SK-N-SH (cell line): Measurements from ENCODE around the gene PFKM. TPM values are rescaled to one million over a fixed set of nuclear protein-coding genes. Genes with fewer than 3 reads are reported as not detected.

Experiments
- CTCF ChIA-PET: fragments of 300-600, 350-600 bp; formaldehyde crosslinking; extraction: SDS; loops from one replicate; lab custom pipeline; 2021; lab: Yijun Ruan, JAX
- POLR2A ChIA-PET: fragments of 350-600 bp; sonication (Branson Sonifier 250); formaldehyde crosslinking; extraction: SDS; loops from one replicate; lab custom pipeline; 2020; ENCODE audit warnings: antibody characterized with exemption, inconsistent platforms; lab: Yijun Ruan, JAX
- DNase-seq: peaks from one replicate; pipeline ENCODE4 v3.0.0; 2012
- H2AFZ ChIP-seq: fragments of 200-600 bp; sonication (generic); 2 replicates; pipeline ENCODE4 v1.8.1; 2016; ENCODE audit warnings: antibody characterized with exemption, mild to moderate bottlenecking, low read depth
- H3F3A ChIP-seq: fragments of 200-600 bp; sonication (generic); replicated peaks from 2 replicates; pipeline ENCODE3; 2016; ENCODE audit warnings: antibody characterized with exemption, mild to moderate bottlenecking; ENCODE audit not compliant: insufficient read depth
- H3K27ac ChIP-seq, 2 experiments: fragments of 200-500 bp in 1 of 2; fragments of 200-600 bp in 1 of 2; sonication (Bioruptor generic) in 1 of 2; sonication (generic), shearing (Covaris generic) in 1 of 2; 2 replicates each; pipeline versions ENCODE4 v1.5.1 to v1.6.1; 2014 to 2016; ENCODE audit warnings: low read depth in 2 of 2, inconsistent platforms in 1 of 2, low read length in 1 of 2, mild to moderate bottlenecking in 1 of 2, mixed read lengths in 1 of 2
- H3K27me3 ChIP-seq: fragments of 200-600 bp; sonication (generic), shearing (Covaris generic); 2 replicates; pipeline ENCODE4 v1.6.1; 2016; ENCODE audit warnings: mixed run types; ENCODE audit not compliant: insufficient read depth
- H3K36me3 ChIP-seq, 2 experiments: fragments of 200-500 bp in 1 of 2; fragments of 200-600 bp in 1 of 2; sonication (Bioruptor generic) in 1 of 2; sonication (generic) in 1 of 2; replicated peaks in 1 of 2; 2 replicates each; pipeline versions ENCODE3 to v1.5.1; 2014 to 2016; ENCODE audit warnings: low read length in 1 of 2, mild to moderate bottlenecking in 1 of 2; ENCODE audit not compliant: insufficient read depth in 2 of 2, control insufficient read depth in 1 of 2
- H3K4me1 ChIP-seq, 2 experiments: fragments of 200-500 bp in 1 of 2; fragments of 200-600 bp in 1 of 2; sonication (Bioruptor generic) in 1 of 2; sonication (generic), shearing (Covaris generic) in 1 of 2; 2 replicates each; pipeline versions ENCODE4 v1.5.1 to v1.6.1; 2014 to 2016; ENCODE audit warnings: low read depth in 1 of 2, low read length in 1 of 2, mixed run types in 1 of 2; ENCODE audit not compliant: insufficient read depth in 2 of 2, control insufficient read depth in 1 of 2
- H3K4me2 ChIP-seq: fragments of 200-600 bp; sonication (generic), shearing (Covaris generic); 2 replicates; pipeline ENCODE4 v1.6.1; 2017; ENCODE audit warnings: mixed run types
- H3K4me3 ChIP-seq, 2 experiments: fragments of 200-500 bp in 1 of 2; fragments of 200-600 bp in 1 of 2; sonication (Bioruptor generic) in 1 of 2; sonication (generic), shearing (Covaris generic) in 1 of 2; 2 replicates each; pipeline versions ENCODE4 v1.5.1 to v1.8.1; 2014 to 2016; ENCODE audit warnings: low read depth in 2 of 2, inconsistent platforms in 1 of 2, low read length in 1 of 2, mild to moderate bottlenecking in 1 of 2, mixed read lengths in 1 of 2, moderate library complexity in 1 of 2
- H3K79me2 ChIP-seq: fragments of 200-600 bp; sonication (generic); 2 replicates; pipeline ENCODE4 v1.8.1; 2017; ENCODE audit warnings: mild to moderate bottlenecking; ENCODE audit not compliant: insufficient read depth
- H3K9ac ChIP-seq: fragments of 200-600 bp; sonication (generic); 2 replicates; pipeline ENCODE4 v1.6.1; 2017; ENCODE audit warnings: mixed run types
- H3K9me2 ChIP-seq: fragments of 200-600 bp; sonication (generic); 2 replicates; pipeline ENCODE4 v1.6.1; 2017; ENCODE audit warnings: mixed run types
- H3K9me3 ChIP-seq: fragments of 200-600 bp; sonication (generic); 2 replicates; pipeline ENCODE4 v1.6.1; 2017; ENCODE audit warnings: mixed run types, mild to moderate bottlenecking, moderate library complexity
- H4K20me1 ChIP-seq: fragments of 200-600 bp; sonication (generic); 2 replicates; pipeline ENCODE4 v1.6.1; 2017; ENCODE audit warnings: mild to moderate bottlenecking, mixed run types; ENCODE audit not compliant: insufficient read depth
- CHD2 ChIP-seq: fragments of 150-350 bp; IDR thresholded peaks from 2 replicates; pipeline ENCODE4 v1.6.1; 2018; ENCODE audit warnings: low read length; ENCODE audit not compliant: partially characterized antibody
- EP300 ChIP-seq, 2 experiments: IDR thresholded peaks; 2 replicates each; pipeline versions ENCODE4 v1.4.0 to v1.6.1; 2012; ENCODE audit warnings: borderline replicate concordance in 1 of 2, low read depth in 1 of 2, low read length in 1 of 2
- FOXM1 ChIP-seq: IDR thresholded peaks from 2 replicates; pipeline ENCODE4 v1.4.0; 2012; ENCODE audit warnings: low read depth, mild to moderate bottlenecking
- GATA2 ChIP-seq: sonication (generic); formaldehyde crosslinking; IDR thresholded peaks from 2 replicates; pipeline ENCODE4 v1.5.0; 2020; ENCODE audit warnings: mild to moderate bottlenecking, missing genetic modification reagents
- MXI1 ChIP-seq: IDR thresholded peaks from 2 replicates; pipeline ENCODE4 v1.6.1; 2012; ENCODE audit warnings: mild to moderate bottlenecking, low read depth, low read length, improper control_type of control experiment
- RCOR1 ChIP-seq: fragments of 150-350 bp; IDR thresholded peaks from 2 replicates; pipeline ENCODE4 v1.6.1; 2017; ENCODE audit warnings: antibody characterized with exemption, low read length
- RFX5 ChIP-seq: IDR thresholded peaks from 2 replicates; pipeline ENCODE4 v1.6.1; 2012; ENCODE audit warnings: mild to moderate bottlenecking, improper control_type of control experiment, low read length
- RXRA ChIP-seq: IDR thresholded peaks from 2 replicates; pipeline ENCODE4 v1.4.0; 2012; ENCODE audit warnings: low read depth, mild to moderate bottlenecking, borderline replicate concordance
- SMC3 ChIP-seq: IDR thresholded peaks from 2 replicates; pipeline ENCODE4 v1.6.1; 2012; ENCODE audit warnings: low read depth, low read length, improper control_type of control experiment
- TAF1 ChIP-seq: IDR thresholded peaks from 2 replicates; pipeline ENCODE4 v1.6.1; 2012; ENCODE audit warnings: low read depth, mild to moderate bottlenecking, low read length, moderate library complexity, borderline replicate concordance
- WGBS: methylation state at CpG from one replicate; pipeline ENCODE4 v1.1.6; 2017; ENCODE audit warnings: low lambda C conversion rate; 5-methylcytosine and 5-hydroxymethylcytosine counted together
- polyA plus RNA-seq, 3 experiments: library from polyadenylated mRNA; depleted of rRNA; stranded (reverse); fragments of >200 nt; gene quantifications; 2 replicates each; pipeline ENCODE4 v1.2.3, GENCODE V29; 2012
- TF ChIP-seq, protein P1 (sequence below): IDR thresholded peaks from 2 replicates; pipeline ENCODE4 v1.4.0; 2012; ENCODE audit warnings: low read depth
- TF ChIP-seq, protein P2 (sequence below): IDR thresholded peaks from 2 replicates; pipeline ENCODE4 v1.4.0; 2012; ENCODE audit warnings: low read depth, borderline replicate concordance
- TF ChIP-seq, protein P3 (sequence below): fragments of 150-350 bp; IDR thresholded peaks from 2 replicates; pipeline ENCODE4 v1.6.1; 2017; ENCODE audit warnings: antibody characterized with exemption, low read length, low read depth, borderline replicate concordance

PFKM gene
- polyA plus RNA-seq, 1 of the 3 experiments (the other 2 are of a cell fraction) = 85.0 TPM

DNA sequence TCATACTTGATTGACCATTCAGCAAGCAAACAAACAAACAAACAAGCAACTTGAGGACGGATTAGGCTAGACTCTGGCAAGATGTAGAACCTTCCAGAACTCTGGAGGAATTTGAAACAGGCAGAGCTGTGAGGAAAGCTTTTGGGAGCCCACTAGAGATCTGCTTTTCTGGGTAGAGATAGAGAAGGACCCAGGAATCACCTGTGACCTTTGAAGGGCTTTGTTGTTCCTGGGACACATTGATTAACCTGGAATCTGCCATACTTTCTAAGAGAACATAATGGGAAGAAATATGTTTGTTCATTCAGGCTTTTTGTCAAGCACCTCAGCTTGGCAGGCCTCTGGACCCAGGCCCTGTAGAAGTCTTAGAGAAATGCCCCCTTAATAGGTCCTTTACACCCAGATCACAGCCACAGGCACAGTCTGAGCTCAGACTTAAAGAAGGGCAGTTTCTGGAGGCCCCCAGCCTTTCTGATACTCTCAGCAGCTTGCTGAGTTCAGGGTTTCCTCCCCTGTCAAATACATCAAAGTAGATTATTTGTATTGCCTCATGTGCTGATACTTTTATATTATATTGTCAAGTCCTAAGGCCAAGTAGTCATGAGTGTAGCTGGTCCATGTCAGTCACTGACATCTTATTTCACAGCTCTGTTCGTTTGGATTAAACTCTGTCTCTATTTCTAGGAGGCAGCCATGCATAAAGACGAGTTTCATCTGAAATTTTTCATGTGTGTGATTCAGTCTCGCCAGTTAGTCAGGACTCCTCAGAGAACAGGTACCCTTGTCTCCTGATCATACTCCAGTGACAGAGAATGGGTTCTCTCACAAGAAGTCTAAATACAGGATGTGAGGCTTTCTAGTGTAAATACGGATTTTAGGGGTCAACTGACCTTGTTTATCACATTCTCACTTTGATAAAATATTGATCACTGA, 12.2 kb upstream of the PFKM start:
- ChIA-PET POLR2A (interaction anchor here (1.2 to 1.7 kb wide), 4 partner anchors 50 to 90 kb away, joined by 3 to 8 read pairs (median 4); partner anchors contain the start of genes ASB8 and CCDC184), CTCF (interaction anchor here (1.4 to 1.8 kb wide), 2 partner anchors 58 to 512 kb away, joined by 5 to 6 read pairs; no protein-coding TSS in a partner anchor)
- Histone ChIP-seq H3K9me2 (no peaks in the 10 kb centered on the region), H3K9ac (peak overlapping the region; percentile 84), H3K4me3 (peak overlapping the region; percentile 85 to 98), H3F3A (peaks cover 6% of the 10 kb centered on the region), H3K9me3 (no peaks in the 10 kb centered on the region), H3K27me3 (no peaks in the 10 kb centered on the region), H3K27ac (peak overlapping the region; percentile 95 to 99), H3K4me2 (peak overlapping the region; percentile 78), H3K79me2 (peaks cover 41% of the 10 kb centered on the region), H4K20me1 (no peaks in the 10 kb centered on the region), H3K4me1 (peaks cover 10 to 13% of the 10 kb centered on the region in 2 experiments; a peak in 3 of 4 replicates), H3K36me3 (no peaks in the 10 kb centered on the region), H2AFZ (peak overlapping the region; percentile 99)
- 71% methylated on average over 5 of the region's 5 CpGs for WGBS
- no peak for TF ChIP-seq SMC3
- no peak for DNase-seq

DNA sequence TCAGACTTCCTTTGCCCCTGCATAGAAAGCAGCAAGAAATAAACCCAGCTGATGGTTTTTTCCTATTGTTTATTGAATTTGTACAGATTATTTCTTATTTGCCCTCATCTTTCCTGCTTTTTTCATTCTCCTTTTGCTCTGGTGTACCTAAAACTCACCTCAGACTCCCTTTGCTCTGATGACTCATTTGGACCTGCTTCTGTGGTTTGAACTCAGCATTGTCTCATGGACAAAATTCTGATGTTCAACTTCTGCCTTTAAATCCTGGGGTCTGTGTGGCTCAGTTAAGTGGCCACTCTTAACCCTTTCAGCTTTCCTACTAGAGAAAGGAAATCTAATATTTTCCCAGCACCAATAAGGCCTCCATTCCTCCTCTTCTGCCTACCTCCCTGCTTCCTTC, 9.7 kb upstream of the PFKM start:
- H3K4me2 ChIP-seq = no peak overlapping the region
- no peak overlapping the region for H3K4me3 ChIP-seq
- DNase-seq = no peak
- peaks cover 6% of the 10 kb centered on the region for H3F3A ChIP-seq
- no peaks in the 10 kb centered on the region for H3K36me3 ChIP-seq
- no peak overlapping the region for H3K9ac ChIP-seq
- no peaks in the 10 kb centered on the region for H3K9me3 ChIP-seq
- H3K9me2 ChIP-seq = no peaks in the 10 kb centered on the region
- H4K20me1 ChIP-seq = no peaks in the 10 kb centered on the region
- TF ChIP-seq CHD2 = no peak
- no peak for TF ChIP-seq RXRA
- TF ChIP-seq, protein P1, sequence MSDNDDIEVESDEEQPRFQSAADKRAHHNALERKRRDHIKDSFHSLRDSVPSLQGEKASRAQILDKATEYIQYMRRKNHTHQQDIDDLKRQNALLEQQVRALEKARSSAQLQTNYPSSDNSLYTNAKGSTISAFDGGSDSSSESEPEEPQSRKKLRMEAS = no peak
- TF ChIP-seq RFX5 = no peak
- no peak for TF ChIP-seq EP300 (IDR thresholded peaks at IDR 0.05; ENCODE audit: borderline replicate concordance in 1 of 2, low read depth in 1 of 2, low read length in 1 of 2)
- TF ChIP-seq TAF1 = no peak
- no peak for TF ChIP-seq FOXM1
- TF ChIP-seq, protein P2, sequence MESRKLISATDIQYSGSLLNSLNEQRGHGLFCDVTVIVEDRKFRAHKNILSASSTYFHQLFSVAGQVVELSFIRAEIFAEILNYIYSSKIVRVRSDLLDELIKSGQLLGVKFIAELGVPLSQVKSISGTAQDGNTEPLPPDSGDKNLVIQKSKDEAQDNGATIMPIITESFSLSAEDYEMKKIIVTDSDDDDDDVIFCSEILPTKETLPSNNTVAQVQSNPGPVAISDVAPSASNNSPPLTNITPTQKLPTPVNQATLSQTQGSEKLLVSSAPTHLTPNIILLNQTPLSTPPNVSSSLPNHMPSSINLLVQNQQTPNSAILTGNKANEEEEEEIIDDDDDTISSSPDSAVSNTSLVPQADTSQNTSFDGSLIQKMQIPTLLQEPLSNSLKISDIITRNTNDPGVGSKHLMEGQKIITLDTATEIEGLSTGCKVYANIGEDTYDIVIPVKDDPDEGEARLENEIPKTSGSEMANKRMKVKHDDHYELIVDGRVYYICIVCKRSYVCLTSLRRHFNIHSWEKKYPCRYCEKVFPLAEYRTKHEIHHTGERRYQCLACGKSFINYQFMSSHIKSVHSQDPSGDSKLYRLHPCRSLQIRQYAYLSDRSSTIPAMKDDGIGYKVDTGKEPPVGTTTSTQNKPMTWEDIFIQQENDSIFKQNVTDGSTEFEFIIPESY = no peak
- no peak for TF ChIP-seq GATA2 (CRISPR knock-in tag)
- TF ChIP-seq SMC3 = no peak
- no peak for TF ChIP-seq RCOR1
- no peak for TF ChIP-seq MXI1
- TF ChIP-seq, protein P3, sequence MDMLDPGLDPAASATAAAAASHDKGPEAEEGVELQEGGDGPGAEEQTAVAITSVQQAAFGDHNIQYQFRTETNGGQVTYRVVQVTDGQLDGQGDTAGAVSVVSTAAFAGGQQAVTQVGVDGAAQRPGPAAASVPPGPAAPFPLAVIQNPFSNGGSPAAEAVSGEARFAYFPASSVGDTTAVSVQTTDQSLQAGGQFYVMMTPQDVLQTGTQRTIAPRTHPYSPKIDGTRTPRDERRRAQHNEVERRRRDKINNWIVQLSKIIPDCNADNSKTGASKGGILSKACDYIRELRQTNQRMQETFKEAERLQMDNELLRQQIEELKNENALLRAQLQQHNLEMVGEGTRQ = no peak
- TF ChIP-seq, all 33 proteins: peak for 0
- POLR2A ChIA-PET = no interaction called here
- Histone ChIP-seq H3K27ac (no peak overlapping the region), H3K4me1 (peaks cover 9 to 11% of the 10 kb centered on the region in 2 experiments; a peak in 3 of 4 replicates), H3K27me3 (peaks cover 12% of the 10 kb centered on the region; the same call in 1 of the 2 replicates), H2AFZ (no peak overlapping the region), H3K79me2 (peaks cover 18% of the 10 kb centered on the region)
- CTCF ChIA-PET = interaction anchor here (1.2 kb wide), 1 partner anchor 88 kb away, joined by 4 read pairs; no protein-coding TSS in a partner anchor
